GM19372 (cell line): ENCODE measurements around the gene TNFAIP8L1.

Experiments
- ATAC-seq: cut with Tn5 transposase; IDR thresholded peaks from one replicate; pipeline ENCODE4 v1.9.1; 2021; ENCODE audit warnings: mild to moderate bottlenecking, low read depth, moderate library complexity; ENCODE audit not compliant: unreplicated experiment

Gene TNFAIP8L1

GRCh38 chr19:4699826-4700692 lies 60.7 kb downstream of the TNFAIP8L1 start:
- ATAC-seq, result no peak

GRCh38 chr19:4700693-4700970 lies 61.3 kb downstream of the TNFAIP8L1 start:
- no peak for ATAC-seq

- no peak for ATAC-seq
Observed at GRCh38 chr19:4701557-4701956, 62.2 kb downstream of the TNFAIP8L1 start.

- ATAC-seq, result no peak
Observed at GRCh38 chr19:4702764-4703163, 63.4 kb downstream of the TNFAIP8L1 start.

- ATAC-seq, result no peak
Observed at GRCh38 chr19:4703671-4704316, 64.5 kb downstream of the TNFAIP8L1 start.

GRCh38 chr19:4704317-4704673 lies 65.0 kb downstream of the TNFAIP8L1 start:
- ATAC-seq, result no peak
